GM23248 (cell line): ENCODE results near the gene LGI2. TPM values are rescaled to one million over a fixed set of nuclear protein-coding genes. Genes with fewer than 3 reads are reported as not detected.

Experiments used
- DNase-seq: peaks from one replicate; pipeline ENCODE4 v3.0.0-alpha.2; 2015
- H2AFZ ChIP-seq: fragments of 200-600 bp; sonication (generic); 2 replicates; pipeline ENCODE4 v1.6.1; 2016; ENCODE audit warnings: antibody characterized with exemption
- H3F3A ChIP-seq: fragments of 200-600 bp; sonication (generic); 2 replicates; pipeline ENCODE4 v1.6.1; 2016; ENCODE audit warnings: mild to moderate bottlenecking, antibody characterized with exemption, mixed run types; ENCODE audit not compliant: insufficient read depth
- H3K27ac ChIP-seq: fragments of 200-600 bp; sonication (generic); 2 replicates; pipeline ENCODE4 v1.5.1; 2016; ENCODE audit warnings: mild to moderate bottlenecking
- H3K27me3 ChIP-seq: fragments of 200-600 bp; sonication (generic); replicated peaks from 2 replicates; pipeline ENCODE4 v1.6.1; 2016; ENCODE audit warnings: mild to moderate bottlenecking; ENCODE audit not compliant: insufficient read depth
- H3K36me3 ChIP-seq: fragments of 200-600 bp; sonication (generic); 2 replicates; pipeline ENCODE4 v1.6.1; 2016; ENCODE audit warnings: low read depth, mild to moderate bottlenecking
- H3K4me1 ChIP-seq: fragments of 200-600 bp; sonication (generic); 2 replicates; pipeline ENCODE4 v1.6.1; 2016; ENCODE audit warnings: mild to moderate bottlenecking; ENCODE audit not compliant: insufficient read depth
- H3K4me2 ChIP-seq: fragments of 200-600 bp; sonication (generic); one replicate; pipeline ENCODE4 v1.6.1; 2016; ENCODE audit warnings: mild to moderate bottlenecking; ENCODE audit not compliant: unreplicated experiment
- H3K4me3 ChIP-seq: fragments of 200-600 bp; sonication (generic); 2 replicates; pipeline ENCODE4 v1.5.1; 2016; ENCODE audit warnings: mild to moderate bottlenecking
- H3K79me2 ChIP-seq: fragments of 200-600 bp; sonication (generic); 2 replicates; pipeline ENCODE4 v1.6.1; 2016; ENCODE audit warnings: mild to moderate bottlenecking; ENCODE audit not compliant: insufficient read depth
- H3K9ac ChIP-seq: fragments of 200-600 bp; sonication (generic); 2 replicates; pipeline ENCODE4 v1.6.1; 2016; ENCODE audit warnings: mild to moderate bottlenecking
- H3K9me2 ChIP-seq: fragments of 200-600 bp; sonication (generic); 2 replicates; pipeline ENCODE4 v1.6.1; 2016; ENCODE audit warnings: mixed run types, mild to moderate bottlenecking, moderate library complexity; ENCODE audit not compliant: insufficient read depth
- H3K9me3 ChIP-seq: fragments of 200-600 bp; sonication (generic); one replicate; pipeline ENCODE4 v1.6.1; 2017; ENCODE audit warnings: low read depth
- H4K20me1 ChIP-seq: fragments of 200-600 bp; sonication (generic); 2 replicates; pipeline ENCODE4 v1.6.0; 2016; ENCODE audit not compliant: insufficient read depth
- EZH2 ChIP-seq: fragments of 200-600 bp; sonication (generic); IDR thresholded peaks from 2 replicates; pipeline ENCODE4 v1.6.1; 2018; ENCODE audit warnings: antibody characterized with exemption, mild to moderate bottlenecking; ENCODE audit not compliant: insufficient read depth, poor library complexity, severe bottlenecking
- EZH2phosphoT487 ChIP-seq: fragments of 200-600 bp; sonication (generic); IDR thresholded peaks from 2 replicates; pipeline ENCODE4 v1.6.1; 2018; ENCODE audit warnings: antibody characterized with exemption, moderate library complexity, mild to moderate bottlenecking, low read depth; ENCODE audit not compliant: insufficient read depth
- WGBS, 2 experiments: methylation state at CpG; one replicate each; pipeline ENCODE4 v1.1.6; 2015 to 2017; ENCODE audit warnings: low lambda C conversion rate in 2 of 2, low coverage in 1 of 2; ENCODE audit errors: missing lambda C conversion rate in 2 of 2; 5-methylcytosine and 5-hydroxymethylcytosine counted together
- in situ Hi-C: fragments of 300-500 bp; cut with MboI; formaldehyde crosslinking; loops from 2 replicates; pipeline ENCODE4 v1.15.0; 2020
- polyA plus RNA-seq: library from polyadenylated mRNA; unstranded; fragments of >200 nt; fragmentation: Nextera tagmentation; extraction: Ambion mirVana; gene quantifications from 2 replicates; pipeline ENCODE4 v1.2.1, GENCODE V29; 2016
- total RNA-seq: library from RNA; depleted of rRNA; stranded (reverse); fragments of >200 nt; shearing (Covaris generic); gene quantifications from 2 replicates; pipeline ENCODE4 v1.2.3, GENCODE V29; 2014

The LGI2 gene
- total and polyA plus RNA-seq, 2 experiments from 2014 or later = not detected

DNA sequence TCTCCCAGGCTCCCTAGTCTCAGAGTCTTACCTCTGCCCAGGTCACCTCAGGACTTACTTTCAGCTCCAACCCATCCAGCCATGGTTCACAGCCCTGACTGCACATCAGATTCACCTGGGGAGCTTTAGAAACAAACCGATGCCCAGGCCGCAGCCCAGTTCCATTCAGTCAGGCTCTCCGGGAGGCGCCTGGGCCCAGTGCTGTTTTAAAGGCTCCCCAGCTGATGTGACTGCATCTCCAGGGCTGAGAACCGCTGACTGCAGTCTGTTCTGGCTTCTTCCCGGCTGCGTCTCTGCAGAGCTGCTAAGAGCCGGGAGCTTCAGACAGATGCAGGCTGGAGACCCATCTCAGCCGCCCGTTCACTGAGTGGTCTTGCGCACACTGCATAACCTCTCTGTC lies 44.4 kb upstream of the LGI2 start:
- H3K27ac ChIP-seq = no peak overlapping the region
- no peaks in the 10 kb centered on the region for H3K4me1 ChIP-seq
- peaks cover 29% of the 10 kb centered on the region for H3K27me3 ChIP-seq
- no peaks in the 10 kb centered on the region for H3K9me3 ChIP-seq
- no peaks in the 10 kb centered on the region for H3K9me2 ChIP-seq
- no peaks in the 10 kb centered on the region for H4K20me1 ChIP-seq
- no peaks in the 10 kb centered on the region for H3K79me2 ChIP-seq
- in situ Hi-C loops = no loop called here
- H3K36me3 ChIP-seq = no peaks in the 10 kb centered on the region
- H3K9ac ChIP-seq = no peak overlapping the region
- no peak for DNase-seq
- TF ChIP-seq EZH2phosphoT487 (no peak), EZH2 (no peak)
- H3K4me3 ChIP-seq = no peak overlapping the region
- H3K4me2 ChIP-seq = no peak overlapping the region
- no peaks in the 10 kb centered on the region for H3F3A ChIP-seq
- WGBS, 2 experiments = 56 to 63% methylated on average over 11 of the region's 11 CpGs
- H2AFZ ChIP-seq = no peak overlapping the region

DNA sequence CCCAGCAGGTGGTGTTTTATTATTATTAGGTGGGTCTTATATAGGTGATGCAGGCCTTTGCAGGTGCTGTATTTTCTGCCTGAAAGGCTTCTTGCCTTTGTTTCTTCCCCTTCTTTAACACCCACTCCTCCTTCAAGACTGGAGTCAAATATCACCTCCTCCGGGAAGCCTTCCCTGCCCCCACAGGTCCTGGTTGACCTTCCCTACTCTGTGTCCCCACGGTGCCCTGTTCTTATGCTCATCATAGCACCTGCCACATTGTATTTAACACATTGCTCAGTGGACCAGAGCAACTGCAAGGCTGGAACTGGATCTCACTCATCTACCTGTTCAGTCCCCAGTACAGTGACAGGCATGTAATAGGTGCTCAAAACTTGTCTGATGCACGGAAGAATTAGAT lies 39.8 kb upstream of the LGI2 start:
- Histone ChIP-seq H3K9me3 (no peaks in the 10 kb centered on the region), H4K20me1 (no peaks in the 10 kb centered on the region), H3K9me2 (no peaks in the 10 kb centered on the region), H3K9ac (no peak overlapping the region), H3K27me3 (peaks cover 25% of the 10 kb centered on the region), H3K36me3 (no peaks in the 10 kb centered on the region), H3K4me3 (no peak overlapping the region), H3F3A (no peaks in the 10 kb centered on the region), H3K79me2 (no peaks in the 10 kb centered on the region), H3K4me2 (no peak overlapping the region), H2AFZ (no peak overlapping the region), H3K27ac (no peak overlapping the region), H3K4me1 (no peaks in the 10 kb centered on the region)
- no peak for DNase-seq
- in situ Hi-C loops = no loop called here
- WGBS, 2 experiments = 21 to 32% methylated on average over 3 of the region's 3 CpGs
- TF ChIP-seq EZH2phosphoT487 (no peak), EZH2 (no peak)

DNA sequence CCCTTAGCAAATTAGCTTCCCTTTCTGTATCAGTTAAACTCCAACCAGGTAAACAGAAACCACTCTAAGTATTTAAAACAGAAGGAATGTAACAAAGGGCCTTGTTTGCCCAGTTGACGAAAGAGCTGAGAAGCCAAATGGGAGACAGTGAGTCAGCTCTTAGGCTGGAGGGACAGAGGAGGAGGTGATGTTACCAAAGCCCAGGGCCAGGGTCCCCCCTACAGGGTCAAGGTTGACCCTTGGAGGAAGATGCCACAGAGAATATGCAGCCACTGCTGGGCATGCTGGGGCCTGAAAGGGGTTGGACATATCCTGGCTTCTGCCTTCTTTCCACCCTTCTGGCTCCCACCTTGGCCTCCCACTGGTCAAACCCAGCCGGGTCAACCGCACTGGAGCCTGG lies 38.3 kb upstream of the LGI2 start:
- Histone ChIP-seq H3K4me2 (no peak overlapping the region), H3K9ac (no peak overlapping the region), H3K79me2 (no peaks in the 10 kb centered on the region), H3K27ac (no peak overlapping the region), H3K4me1 (no peaks in the 10 kb centered on the region), H3F3A (no peaks in the 10 kb centered on the region), H3K4me3 (no peak overlapping the region), H3K27me3 (peaks cover 25% of the 10 kb centered on the region), H3K9me3 (no peaks in the 10 kb centered on the region), H3K36me3 (no peaks in the 10 kb centered on the region), H3K9me2 (no peaks in the 10 kb centered on the region), H2AFZ (no peak overlapping the region), H4K20me1 (no peaks in the 10 kb centered on the region)
- DNase-seq = no peak
- WGBS, 2 experiments = 59 to 73% methylated on average over 3 of the region's 3 CpGs
- in situ Hi-C loops = no loop called here
- TF ChIP-seq EZH2phosphoT487 (no peak), EZH2 (no peak)

DNA sequence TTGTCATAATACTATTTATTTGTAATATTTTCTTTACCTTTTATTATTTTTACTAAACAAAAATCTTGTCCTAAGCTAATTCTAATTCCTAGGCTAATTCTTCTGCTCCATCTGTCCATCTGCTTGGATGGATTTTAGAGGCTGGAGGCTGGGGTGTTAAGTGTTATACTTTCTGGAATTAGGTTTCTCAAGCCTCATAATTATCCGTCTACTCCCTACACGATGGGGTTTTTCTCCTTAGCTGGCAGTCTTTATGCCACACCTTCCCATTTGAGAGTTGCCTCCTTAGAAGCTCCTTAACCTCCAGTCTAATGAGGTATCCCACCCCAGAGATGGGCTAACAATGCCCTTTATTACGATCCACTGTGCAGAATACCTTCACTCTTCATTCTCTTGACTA lies 37.6 kb upstream of the LGI2 start:
- Histone ChIP-seq H3K4me1 (no peaks in the 10 kb centered on the region), H3K27me3 (peaks cover 22% of the 10 kb centered on the region), H3K27ac (no peak overlapping the region), H3K79me2 (no peaks in the 10 kb centered on the region), H3F3A (no peaks in the 10 kb centered on the region), H3K9me3 (no peaks in the 10 kb centered on the region), H3K4me2 (no peak overlapping the region), H4K20me1 (no peaks in the 10 kb centered on the region), H3K9me2 (no peaks in the 10 kb centered on the region), H2AFZ (no peak overlapping the region), H3K4me3 (no peak overlapping the region), H3K9ac (no peak overlapping the region), H3K36me3 (no peaks in the 10 kb centered on the region)
- 54 to 59% methylated on average over 3 of the region's 3 CpGs for WGBS, 2 experiments
- in situ Hi-C loops = no loop called here
- DNase-seq = no peak
- TF ChIP-seq EZH2phosphoT487 (no peak), EZH2 (no peak)
